HEK293 (cell line): ENCODE measurements around the gene BEX2.

Experiments used
- CTCF ChIA-PET: fragments of 350-600 bp; formaldehyde crosslinking; extraction: SDS; loops from one replicate; lab custom pipeline; 2021; ENCODE audit warnings: antibody characterized with exemption; lab: Yijun Ruan, JAX
- POLR2A ChIA-PET: fragments of 300-600 bp; formaldehyde crosslinking; extraction: SDS; loops from one replicate; lab custom pipeline; 2020; ENCODE audit warnings: antibody characterized with exemption, inconsistent platforms; lab: Yijun Ruan, JAX
- H3K27ac ChIP-seq: fragments of 200-500 bp; sonication (Bioruptor generic); 2 replicates; pipeline ENCODE4 v1.5.1; 2014; ENCODE audit warnings: low read depth, low read length, control low read depth, inconsistent platforms; ENCODE audit errors: extremely low read depth
- H3K36me3 ChIP-seq, 2 experiments: fragments of 200-500 bp in 1 of 2; sonication (Bioruptor generic) in 1 of 2; 1 replicate in 1 of 2; 2 replicates in 1 of 2; pipeline ENCODE4 v1.5.1; 2014 to 2017; ENCODE audit warnings: inconsistent platforms in 2 of 2, low read length in 2 of 2; ENCODE audit not compliant: control insufficient read depth in 2 of 2, insufficient read depth in 1 of 2
- H3K4me1 ChIP-seq: fragments of 200-500 bp; sonication (Bioruptor generic); 2 replicates; pipeline ENCODE4 v1.5.1; 2014; ENCODE audit warnings: mild to moderate bottlenecking, low read length, inconsistent platforms; ENCODE audit not compliant: control insufficient read depth, insufficient read depth
- H3K4me3 ChIP-seq: 2 replicates; pipeline ENCODE4 v1.5.1; 2011; ENCODE audit warnings: low read depth, mild to moderate bottlenecking, control low read depth, low read length, moderate library complexity
- H3K9me3 ChIP-seq: fragments of 200-500 bp; sonication (Bioruptor generic); 2 replicates; pipeline ENCODE4 v1.5.1; 2014; ENCODE audit warnings: low read depth, low read length, inconsistent platforms; ENCODE audit not compliant: control insufficient read depth, insufficient read depth
- HOXD13 ChIP-seq: sonication (generic); formaldehyde crosslinking; IDR thresholded peaks from 2 replicates; pipeline ENCODE4 v1.8.0; 2022; ENCODE audit warnings: missing genetic modification reagents, borderline replicate concordance
- KLF7 ChIP-seq: fragments of 450-650 bp; formaldehyde crosslinking; IDR thresholded peaks from 2 replicates; pipeline ENCODE4 v1.5.1; 2016; ENCODE audit warnings: missing biosample characterization, missing genetic modification characterization, borderline replicate concordance
- PATZ1 ChIP-seq: fragments of 450-650 bp; formaldehyde crosslinking; IDR thresholded peaks from 2 replicates; pipeline ENCODE4 v1.5.1; 2016; ENCODE audit warnings: missing biosample characterization, missing genetic modification characterization
- TSHZ1 ChIP-seq: fragments of 450-650 bp; formaldehyde crosslinking; IDR thresholded peaks from 2 replicates; pipeline ENCODE4 v1.5.1; 2016; ENCODE audit warnings: missing biosample characterization, missing genetic modification characterization, borderline replicate concordance
- ZBTB49 ChIP-seq: fragments of 450-650 bp; formaldehyde crosslinking; IDR thresholded peaks from 2 replicates; pipeline ENCODE4 v1.5.1; 2016; ENCODE audit warnings: missing biosample characterization, missing genetic modification characterization, low read depth
- ZBTB7A ChIP-seq: fragments of 450-650 bp; formaldehyde crosslinking; IDR thresholded peaks from 2 replicates; pipeline ENCODE4 v1.5.1; 2016; ENCODE audit warnings: low read depth, missing biosample characterization, missing genetic modification characterization
- ZFP3 ChIP-seq: fragments of 450-650 bp; formaldehyde crosslinking; IDR thresholded peaks from 2 replicates; pipeline ENCODE4 v1.5.1; 2016; ENCODE audit warnings: low read depth, missing biosample characterization, missing genetic modification characterization
- ZNF140 ChIP-seq: fragments of 450-650 bp; formaldehyde crosslinking; IDR thresholded peaks from 2 replicates; pipeline ENCODE4 v1.5.1; 2016; ENCODE audit warnings: missing biosample characterization, missing genetic modification characterization
- ZNF311 ChIP-seq: fragments of 450-650 bp; formaldehyde crosslinking; IDR thresholded peaks from 2 replicates; pipeline ENCODE4 v1.5.1; 2017; ENCODE audit warnings: missing biosample characterization, missing genetic modification characterization, borderline replicate concordance
- ZNF354C ChIP-seq: fragments of 450-650 bp; formaldehyde crosslinking; IDR thresholded peaks from 2 replicates; pipeline ENCODE4 v1.5.1; 2016; ENCODE audit warnings: missing biosample characterization, missing genetic modification characterization, low read depth, borderline replicate concordance
- ZNF549 ChIP-seq: fragments of 450-650 bp; IDR thresholded peaks from 2 replicates; pipeline ENCODE4 v1.5.1; 2018; ENCODE audit warnings: missing biosample characterization, missing genetic modification characterization, mild to moderate bottlenecking, inconsistent platforms, moderate library complexity
- ZNF747 ChIP-seq: fragments of 450-650 bp; formaldehyde crosslinking; IDR thresholded peaks from 2 replicates; pipeline ENCODE4 v1.5.1; 2016; ENCODE audit warnings: missing biosample characterization, missing genetic modification characterization
- ZNF785 ChIP-seq: fragments of 450-650 bp; formaldehyde crosslinking; IDR thresholded peaks from 2 replicates; pipeline ENCODE4 v1.5.1; 2016; ENCODE audit warnings: missing biosample characterization, missing genetic modification characterization
- ZNF791 ChIP-seq: fragments of 450-650 bp; formaldehyde crosslinking; IDR thresholded peaks from 2 replicates; pipeline ENCODE4 v1.5.1; 2016; ENCODE audit warnings: missing biosample characterization, missing genetic modification characterization
- TF ChIP-seq, protein P1 (sequence below): fragments of 450-650 bp; formaldehyde crosslinking; IDR thresholded peaks from 2 replicates; pipeline ENCODE4 v1.5.1; 2016; ENCODE audit warnings: missing biosample characterization, missing genetic modification characterization
- TF ChIP-seq, protein P2 (sequence below): fragments of 450-650 bp; formaldehyde crosslinking; IDR thresholded peaks from 2 replicates; pipeline ENCODE4 v1.5.1; 2017; ENCODE audit warnings: missing biosample characterization, missing genetic modification characterization

Gene BEX2

DNA sequence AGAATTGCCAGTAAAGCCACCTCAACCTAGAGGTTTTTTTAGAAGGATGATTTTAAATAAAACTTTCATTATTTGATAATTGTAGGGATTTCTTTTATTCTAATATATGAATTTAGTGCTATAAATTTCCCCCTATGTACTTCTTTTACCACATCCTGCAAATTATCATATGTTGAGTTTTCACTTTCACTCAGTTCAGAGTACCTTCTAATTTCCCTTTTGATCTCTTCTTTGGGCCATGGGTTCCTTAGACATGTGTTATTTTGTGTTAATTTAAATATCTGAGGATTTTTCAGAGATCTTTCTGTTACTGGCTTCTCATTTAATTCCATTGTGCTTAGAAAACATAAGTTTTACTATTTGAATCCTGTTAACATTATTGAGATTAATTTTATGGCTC lies 6.1 kb downstream of the BEX2 start:
- Histone ChIP-seq H3K27ac (no peak overlapping the region), H3K9me3 (no peaks in the 10 kb centered on the region), H3K4me3 (no peak overlapping the region), H3K4me1 (no peaks in the 10 kb centered on the region), H3K36me3 (no peaks in the 10 kb centered on the region)
- ChIA-PET CTCF (no interaction called here), POLR2A (no interaction called here)
- TF ChIP-seq, protein P1, sequence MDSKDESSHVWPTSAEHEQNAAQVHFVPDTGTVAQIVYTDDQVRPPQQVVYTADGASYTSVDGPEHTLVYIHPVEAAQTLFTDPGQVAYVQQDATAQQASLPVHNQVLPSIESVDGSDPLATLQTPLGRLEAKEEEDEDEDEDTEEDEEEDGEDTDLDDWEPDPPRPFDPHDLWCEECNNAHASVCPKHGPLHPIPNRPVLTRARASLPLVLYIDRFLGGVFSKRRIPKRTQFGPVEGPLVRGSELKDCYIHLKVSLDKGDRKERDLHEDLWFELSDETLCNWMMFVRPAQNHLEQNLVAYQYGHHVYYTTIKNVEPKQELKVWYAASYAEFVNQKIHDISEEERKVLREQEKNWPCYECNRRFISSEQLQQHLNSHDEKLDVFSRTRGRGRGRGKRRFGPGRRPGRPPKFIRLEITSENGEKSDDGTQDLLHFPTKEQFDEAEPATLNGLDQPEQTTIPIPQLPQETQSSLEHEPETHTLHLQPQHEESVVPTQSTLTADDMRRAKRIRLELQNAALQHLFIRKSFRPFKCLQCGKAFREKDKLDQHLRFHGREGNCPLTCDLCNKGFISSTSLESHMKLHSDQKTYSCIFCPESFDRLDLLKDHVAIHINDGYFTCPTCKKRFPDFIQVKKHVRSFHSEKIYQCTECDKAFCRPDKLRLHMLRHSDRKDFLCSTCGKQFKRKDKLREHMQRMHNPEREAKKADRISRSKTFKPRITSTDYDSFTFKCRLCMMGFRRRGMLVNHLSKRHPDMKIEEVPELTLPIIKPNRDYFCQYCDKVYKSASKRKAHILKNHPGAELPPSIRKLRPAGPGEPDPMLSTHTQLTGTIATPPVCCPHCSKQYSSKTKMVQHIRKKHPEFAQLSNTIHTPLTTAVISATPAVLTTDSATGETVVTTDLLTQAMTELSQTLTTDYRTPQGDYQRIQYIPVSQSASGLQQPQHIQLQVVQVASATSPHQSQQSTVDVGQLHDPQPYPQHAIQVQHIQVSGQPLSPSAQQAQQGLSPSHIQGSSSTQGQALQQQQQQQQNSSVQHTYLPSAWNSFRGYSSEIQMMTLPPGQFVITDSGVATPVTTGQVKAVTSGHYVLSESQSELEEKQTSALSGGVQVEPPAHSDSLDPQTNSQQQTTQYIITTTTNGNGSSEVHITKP (tag by site-specific recombination) = no peak
- TF ChIP-seq ZNF354C (tag by site-specific recombination) = no peak
- TF ChIP-seq PATZ1 = no peak
- no peak for TF ChIP-seq TSHZ1 (tag by site-specific recombination)
- TF ChIP-seq, protein P2, sequence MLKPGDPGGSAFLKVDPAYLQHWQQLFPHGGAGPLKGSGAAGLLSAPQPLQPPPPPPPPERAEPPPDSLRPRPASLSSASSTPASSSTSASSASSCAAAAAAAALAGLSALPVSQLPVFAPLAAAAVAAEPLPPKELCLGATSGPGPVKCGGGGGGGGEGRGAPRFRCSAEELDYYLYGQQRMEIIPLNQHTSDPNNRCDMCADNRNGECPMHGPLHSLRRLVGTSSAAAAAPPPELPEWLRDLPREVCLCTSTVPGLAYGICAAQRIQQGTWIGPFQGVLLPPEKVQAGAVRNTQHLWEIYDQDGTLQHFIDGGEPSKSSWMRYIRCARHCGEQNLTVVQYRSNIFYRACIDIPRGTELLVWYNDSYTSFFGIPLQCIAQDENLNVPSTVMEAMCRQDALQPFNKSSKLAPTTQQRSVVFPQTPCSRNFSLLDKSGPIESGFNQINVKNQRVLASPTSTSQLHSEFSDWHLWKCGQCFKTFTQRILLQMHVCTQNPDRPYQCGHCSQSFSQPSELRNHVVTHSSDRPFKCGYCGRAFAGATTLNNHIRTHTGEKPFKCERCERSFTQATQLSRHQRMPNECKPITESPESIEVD (tag by site-specific recombination) = no peak
- no peak for TF ChIP-seq ZNF791 (tag by site-specific recombination)
- no peak for TF ChIP-seq ZNF747

- CTCF ChIA-PET = interaction anchor here (0.6 kb wide), 1 partner anchor 114 kb away, joined by 5 read pairs; no protein-coding TSS in a partner anchor
These were observed 17.7 kb downstream of the BEX2 start for GRCh38 chrX:103293118-103293517.

More at GRCh38 chrX:103293118-103293517, 17.7 kb downstream of the BEX2 start:
- no peak for TF ChIP-seq ZBTB49 (tag by site-specific recombination)
- TF ChIP-seq ZNF549 (tag by site-specific recombination) = no peak
- no peak for TF ChIP-seq ZNF311
- no peak for TF ChIP-seq KLF7 (tag by site-specific recombination)
- TF ChIP-seq ZFP3 (tag by site-specific recombination) = no peak
- no peak for TF ChIP-seq ZBTB7A (tag by site-specific recombination)
- TF ChIP-seq HOXD13 (CRISPR knock-in tag) = no peak
- TF ChIP-seq ZNF785 (tag by site-specific recombination) = no peak
- no peak for TF ChIP-seq ZNF140 (tag by site-specific recombination)
- TF ChIP-seq, all 188 proteins: peak for 0
- no peaks in the 10 kb centered on the region for H3K4me1 ChIP-seq
- H3K36me3 ChIP-seq = no peaks in the 10 kb centered on the region
- no peaks in the 10 kb centered on the region for H3K9me3 ChIP-seq
- no peak overlapping the region for H3K27ac ChIP-seq
- H3K4me3 ChIP-seq = no peak overlapping the region
- POLR2A ChIA-PET = no interaction called here
